Measurements from ENCODE around the gene ZFAND3. TPM values are rescaled to one million over a fixed set of nuclear protein-coding genes. Genes with fewer than 3 reads are reported as not detected.

Gene ZFAND3
- total RNA-seq, 4 donors from 2014 or later, result 37.3 to 70.1 (median 55.2) TPM

GRCh38 chr6:37860226-37860839 is 40.8 kb downstream of the ZFAND3 start:
- Histone ChIP-seq H3K27ac (replicated peaks in 1 of 4) (no peak overlapping the region), H3K36me3 (no peaks in the 10 kb centered on the region), H3K4me1 (peaks cover 8 to 56% (median 30%) of the 10 kb centered on the region in 4 donors), H3K9me3 (no peaks in the 10 kb centered on the region), H3K27me3 (no peaks in the 10 kb centered on the region), H3K4me3 (no peak overlapping the region)
- 84% methylated on average over 1 of the region's 1 CpG for WGBS
- no peak for DNase-seq (ENCODE audit: extremely low spot score)
- intact Hi-C loops (cut with DNase I), result no loop called here
- TF ChIP-seq EP300 (IDR thresholded peaks at IDR 0.05) (no peak), POLR2A (IDR thresholded peaks at IDR 0.05; ENCODE audit: low read depth) (no peak), POLR2AphosphoS5 (IDR thresholded peaks at IDR 0.05) (no peak)
- TF ChIP-seq, protein P1, sequence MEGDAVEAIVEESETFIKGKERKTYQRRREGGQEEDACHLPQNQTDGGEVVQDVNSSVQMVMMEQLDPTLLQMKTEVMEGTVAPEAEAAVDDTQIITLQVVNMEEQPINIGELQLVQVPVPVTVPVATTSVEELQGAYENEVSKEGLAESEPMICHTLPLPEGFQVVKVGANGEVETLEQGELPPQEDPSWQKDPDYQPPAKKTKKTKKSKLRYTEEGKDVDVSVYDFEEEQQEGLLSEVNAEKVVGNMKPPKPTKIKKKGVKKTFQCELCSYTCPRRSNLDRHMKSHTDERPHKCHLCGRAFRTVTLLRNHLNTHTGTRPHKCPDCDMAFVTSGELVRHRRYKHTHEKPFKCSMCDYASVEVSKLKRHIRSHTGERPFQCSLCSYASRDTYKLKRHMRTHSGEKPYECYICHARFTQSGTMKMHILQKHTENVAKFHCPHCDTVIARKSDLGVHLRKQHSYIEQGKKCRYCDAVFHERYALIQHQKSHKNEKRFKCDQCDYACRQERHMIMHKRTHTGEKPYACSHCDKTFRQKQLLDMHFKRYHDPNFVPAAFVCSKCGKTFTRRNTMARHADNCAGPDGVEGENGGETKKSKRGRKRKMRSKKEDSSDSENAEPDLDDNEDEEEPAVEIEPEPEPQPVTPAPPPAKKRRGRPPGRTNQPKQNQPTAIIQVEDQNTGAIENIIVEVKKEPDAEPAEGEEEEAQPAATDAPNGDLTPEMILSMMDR (IDR thresholded peaks at IDR 0.05), result peak; percentile 44 to 64 (median 49)

- no peak for DNase-seq (ENCODE audit: extremely low spot score)
- Histone ChIP-seq H3K4me1 (peaks cover 15 to 67% (median 40%) of the 10 kb centered on the region in 4 donors), H3K36me3 (no peaks in the 10 kb centered on the region), H3K27ac (replicated peaks in 1 of 4) (no peak overlapping the region), H3K4me3 (no peak overlapping the region), H3K27me3 (no peaks in the 10 kb centered on the region), H3K9me3 (no peaks in the 10 kb centered on the region)
- intact Hi-C loops (cut with DNase I), result no loop called here
- 84% methylated on average over 2 of the region's 2 CpGs for WGBS
- TF ChIP-seq POLR2A (IDR thresholded peaks at IDR 0.05; ENCODE audit: low read depth), result no peak
- no peak for TF ChIP-seq EP300 (IDR thresholded peaks at IDR 0.05)
- no peak for TF ChIP-seq POLR2AphosphoS5 (IDR thresholded peaks at IDR 0.05)
- TF ChIP-seq, protein P1 (IDR thresholded peaks at IDR 0.05), result no peak
Observed at GRCh38 chr6:37861452-37861851, 41.9 kb downstream of the ZFAND3 start.

- Histone ChIP-seq H3K4me3 (no peak overlapping the region), H3K9me3 (no peaks in the 10 kb centered on the region), H3K36me3 (no peaks in the 10 kb centered on the region), H3K27me3 (no peaks in the 10 kb centered on the region), H3K4me1 (peaks cover 24 to 77% (median 49%) of the 10 kb centered on the region in 4 donors), H3K27ac (replicated peaks in 1 of 4) (no peak overlapping the region)
- intact Hi-C loops (cut with DNase I), result no loop called here
- DNase-seq (ENCODE audit: extremely low spot score), result no peak
- TF ChIP-seq, protein P1 (IDR thresholded peaks at IDR 0.05), result no peak
- TF ChIP-seq POLR2AphosphoS5 (IDR thresholded peaks at IDR 0.05) (no peak), EP300 (IDR thresholded peaks at IDR 0.05) (no peak), POLR2A (IDR thresholded peaks at IDR 0.05; ENCODE audit: low read depth) (no peak)
- 92% methylated on average over 4 of the region's 4 CpGs for WGBS
Observed at GRCh38 chr6:37862430-37862829, 42.9 kb downstream of the ZFAND3 start.

- H3K4me3 ChIP-seq, result no peak overlapping the region
- H3K27me3 ChIP-seq, result no peaks in the 10 kb centered on the region
- WGBS, result 90% methylated on average over 2 of the region's 2 CpGs
- H3K4me1 ChIP-seq, result peaks cover 26 to 77% (median 50%) of the 10 kb centered on the region in 4 donors
- H3K36me3 ChIP-seq, result no peaks in the 10 kb centered on the region
- intact Hi-C loops (cut with DNase I), result no loop called here
- no peaks in the 10 kb centered on the region for H3K9me3 ChIP-seq
- H3K27ac ChIP-seq (replicated peaks in 1 of 4), result no peak overlapping the region
- TF ChIP-seq POLR2AphosphoS5 (IDR thresholded peaks at IDR 0.05) (no peak), EP300 (IDR thresholded peaks at IDR 0.05) (no peak), POLR2A (IDR thresholded peaks at IDR 0.05; ENCODE audit: low read depth) (no peak)
- TF ChIP-seq, protein P1 (IDR thresholded peaks at IDR 0.05), result no peak
- DNase-seq (ENCODE audit: extremely low spot score), result no peak
Observed at GRCh38 chr6:37862992-37863391, 43.5 kb downstream of the ZFAND3 start.

GRCh38 chr6:37864250-37864649 is 44.7 kb downstream of the ZFAND3 start:
- Histone ChIP-seq H3K27me3 (no peaks in the 10 kb centered on the region), H3K4me3 (no peak overlapping the region), H3K36me3 (no peaks in the 10 kb centered on the region), H3K4me1 (peaks cover 30 to 79% (median 56%) of the 10 kb centered on the region in 4 donors), H3K27ac (replicated peaks in 1 of 4) (no peak overlapping the region), H3K9me3 (no peaks in the 10 kb centered on the region)
- TF ChIP-seq, protein P1 (IDR thresholded peaks at IDR 0.05), result no peak
- TF ChIP-seq POLR2A (IDR thresholded peaks at IDR 0.05; ENCODE audit: low read depth) (no peak), EP300 (IDR thresholded peaks at IDR 0.05) (no peak), POLR2AphosphoS5 (IDR thresholded peaks at IDR 0.05) (no peak)
- no peak for DNase-seq (ENCODE audit: extremely low spot score)
- intact Hi-C loops (cut with DNase I), result no loop called here
